ENCODE results near the gene NRIP3. TPM values are rescaled to one million over a fixed set of nuclear protein-coding genes. Genes with fewer than 3 reads are reported as not detected.

NRIP3 gene
- polyA plus RNA-seq, 1 donor (not counting 4 experiments of a cell fraction or from before 2014, with no cell fraction given), result 1.00 TPM

DNA sequence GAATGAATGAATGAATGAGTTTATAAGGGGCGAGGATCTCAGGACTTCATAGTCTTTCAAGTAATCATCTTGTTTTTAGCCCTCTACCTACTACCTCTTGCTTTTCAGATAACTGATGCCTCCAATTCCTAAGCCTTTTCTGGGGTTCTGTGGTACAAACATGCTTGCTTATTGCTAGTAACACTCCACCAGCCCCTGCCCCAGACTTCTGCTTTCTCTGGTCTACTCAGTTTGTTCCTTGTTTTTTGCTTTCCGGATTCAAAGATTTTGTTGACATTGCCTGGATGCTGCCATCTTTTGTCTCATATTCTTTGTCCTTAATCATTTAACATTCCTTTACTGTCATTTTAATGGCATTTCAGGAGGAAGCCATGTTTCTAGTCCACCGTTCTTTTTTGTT is 30.7 kb downstream of the NRIP3 start:
- H3K27ac ChIP-seq (ENCODE audit: control insufficient read depth, insufficient read depth, low read length), result no peak overlapping the region
- H2AFZ ChIP-seq (ENCODE audit: control insufficient read depth, low read length), result no peak overlapping the region
- H3K4me3 ChIP-seq (ENCODE audit: control insufficient read depth in 2 of 3, extremely low read depth in 1 of 3, insufficient read depth in 2 of 3, low read depth in 1 of 3, low read length in 3 of 3), result no peak overlapping the region
- no peaks in the 10 kb centered on the region for H3K79me2 ChIP-seq (ENCODE audit: control insufficient read depth, insufficient read depth, low read length)
- DNase-seq (ENCODE audit: low read depth, low spot score), result no peak
- no peak overlapping the region for H3K9ac ChIP-seq (ENCODE audit: control insufficient read depth, extremely low read depth, insufficient read depth, low read length)
- no peaks in the 10 kb centered on the region for H3K9me3 ChIP-seq (ENCODE audit: control insufficient read depth, low read depth, low read length)
- no peak overlapping the region for H3K4me2 ChIP-seq (ENCODE audit: control insufficient read depth, extremely low read depth, insufficient read depth, low read depth, low read length)
- no peaks in the 10 kb centered on the region for H3K4me1 ChIP-seq (ENCODE audit: control insufficient read depth, extremely low read depth, insufficient read depth, low read length)
- dilution Hi-C loops (cut with MboI; ENCODE audit: extremely low pct_ligation_motif_present, low sequenced_read_pairs), result no loop called here
- no peak for FAIRE-seq
- H4K20me1 ChIP-seq (ENCODE audit: control insufficient read depth, extremely low read depth, insufficient read depth, low read length), result no peaks in the 10 kb centered on the region
- TF ChIP-seq, protein P1, sequence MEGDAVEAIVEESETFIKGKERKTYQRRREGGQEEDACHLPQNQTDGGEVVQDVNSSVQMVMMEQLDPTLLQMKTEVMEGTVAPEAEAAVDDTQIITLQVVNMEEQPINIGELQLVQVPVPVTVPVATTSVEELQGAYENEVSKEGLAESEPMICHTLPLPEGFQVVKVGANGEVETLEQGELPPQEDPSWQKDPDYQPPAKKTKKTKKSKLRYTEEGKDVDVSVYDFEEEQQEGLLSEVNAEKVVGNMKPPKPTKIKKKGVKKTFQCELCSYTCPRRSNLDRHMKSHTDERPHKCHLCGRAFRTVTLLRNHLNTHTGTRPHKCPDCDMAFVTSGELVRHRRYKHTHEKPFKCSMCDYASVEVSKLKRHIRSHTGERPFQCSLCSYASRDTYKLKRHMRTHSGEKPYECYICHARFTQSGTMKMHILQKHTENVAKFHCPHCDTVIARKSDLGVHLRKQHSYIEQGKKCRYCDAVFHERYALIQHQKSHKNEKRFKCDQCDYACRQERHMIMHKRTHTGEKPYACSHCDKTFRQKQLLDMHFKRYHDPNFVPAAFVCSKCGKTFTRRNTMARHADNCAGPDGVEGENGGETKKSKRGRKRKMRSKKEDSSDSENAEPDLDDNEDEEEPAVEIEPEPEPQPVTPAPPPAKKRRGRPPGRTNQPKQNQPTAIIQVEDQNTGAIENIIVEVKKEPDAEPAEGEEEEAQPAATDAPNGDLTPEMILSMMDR (optimal IDR thresholded peaks at IDR 0.05 in 1 of 3, IDR thresholded peaks at IDR 0.05 in 1 of 3, conservative IDR thresholded peaks at IDR 0.05 in 1 of 3; ENCODE audit: extremely low read depth in 1 of 3, insufficient read depth in 2 of 3, low read length in 3 of 3), result no peak
- no peak for TF ChIP-seq EZH2 (IDR thresholded peaks at IDR 0.05; ENCODE audit: low read length)
- no peaks in the 10 kb centered on the region for H3K9me1 ChIP-seq (ENCODE audit: control insufficient read depth, extremely low read depth, insufficient read depth, low read length)
- no peaks in the 10 kb centered on the region for H3K27me3 ChIP-seq (ENCODE audit: control insufficient read depth, extremely low read depth, insufficient read depth, low read length)
- no peaks in the 10 kb centered on the region for H3K36me3 ChIP-seq (ENCODE audit: control insufficient read depth in 2 of 2, extremely low read depth in 1 of 2, insufficient read depth in 2 of 2, low read length in 2 of 2)

DNA sequence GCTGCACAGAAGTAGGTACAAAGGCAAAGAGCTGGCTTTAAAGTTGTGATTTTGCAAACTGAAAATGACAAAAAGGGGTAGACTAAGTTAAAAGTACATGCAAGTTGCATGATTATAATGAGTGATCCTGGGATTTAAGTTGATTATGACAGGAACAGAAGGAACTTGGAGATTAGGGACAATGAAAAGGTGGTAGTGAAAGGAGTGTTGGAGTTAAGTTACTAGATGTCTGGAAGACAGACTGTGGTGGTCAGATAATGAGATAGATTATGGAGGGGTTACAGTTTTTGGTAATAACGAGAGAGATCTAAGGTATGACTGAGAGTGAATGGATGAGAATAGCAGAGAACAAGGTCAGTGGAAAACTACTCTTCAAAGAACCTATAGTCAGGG is 31.9 kb downstream of the NRIP3 start:
- Histone ChIP-seq H3K4me1 (ENCODE audit: control insufficient read depth, extremely low read depth, insufficient read depth, low read length) (no peaks in the 10 kb centered on the region), H3K9ac (ENCODE audit: control insufficient read depth, extremely low read depth, insufficient read depth, low read length) (no peak overlapping the region), H3K4me3 (ENCODE audit: control insufficient read depth in 2 of 3, extremely low read depth in 1 of 3, insufficient read depth in 2 of 3, low read depth in 1 of 3, low read length in 3 of 3) (no peak overlapping the region), H2AFZ (ENCODE audit: control insufficient read depth, low read length) (no peak overlapping the region), H4K20me1 (ENCODE audit: control insufficient read depth, extremely low read depth, insufficient read depth, low read length) (no peaks in the 10 kb centered on the region), H3K36me3 (ENCODE audit: control insufficient read depth in 2 of 2, extremely low read depth in 1 of 2, insufficient read depth in 2 of 2, low read length in 2 of 2) (no peaks in the 10 kb centered on the region), H3K9me1 (ENCODE audit: control insufficient read depth, extremely low read depth, insufficient read depth, low read length) (no peaks in the 10 kb centered on the region), H3K27ac (ENCODE audit: control insufficient read depth, insufficient read depth, low read length) (no peak overlapping the region), H3K4me2 (ENCODE audit: control insufficient read depth, extremely low read depth, insufficient read depth, low read depth, low read length) (no peak overlapping the region), H3K27me3 (ENCODE audit: control insufficient read depth, extremely low read depth, insufficient read depth, low read length) (no peaks in the 10 kb centered on the region), H3K9me3 (ENCODE audit: control insufficient read depth, low read depth, low read length) (no peaks in the 10 kb centered on the region), H3K79me2 (ENCODE audit: control insufficient read depth, insufficient read depth, low read length) (no peaks in the 10 kb centered on the region)
- FAIRE-seq, result no peak
- DNase-seq (ENCODE audit: low read depth, low spot score), result no peak
- dilution Hi-C loops (cut with MboI; ENCODE audit: extremely low pct_ligation_motif_present, low sequenced_read_pairs), result no loop called here
- no peak for TF ChIP-seq EZH2 (IDR thresholded peaks at IDR 0.05; ENCODE audit: low read length)
- TF ChIP-seq, protein P1 (optimal IDR thresholded peaks at IDR 0.05 in 1 of 3, IDR thresholded peaks at IDR 0.05 in 1 of 3, conservative IDR thresholded peaks at IDR 0.05 in 1 of 3; ENCODE audit: extremely low read depth in 1 of 3, insufficient read depth in 2 of 3, low read length in 3 of 3), result no peak
